ENCODE data around the gene SSB.
"Not testable (repeated sequence)": the region's sequence is repeated elsewhere in the genome, so short reads cannot be mapped to it uniquely, and the experiment has no call there.

SSB gene

DNA sequence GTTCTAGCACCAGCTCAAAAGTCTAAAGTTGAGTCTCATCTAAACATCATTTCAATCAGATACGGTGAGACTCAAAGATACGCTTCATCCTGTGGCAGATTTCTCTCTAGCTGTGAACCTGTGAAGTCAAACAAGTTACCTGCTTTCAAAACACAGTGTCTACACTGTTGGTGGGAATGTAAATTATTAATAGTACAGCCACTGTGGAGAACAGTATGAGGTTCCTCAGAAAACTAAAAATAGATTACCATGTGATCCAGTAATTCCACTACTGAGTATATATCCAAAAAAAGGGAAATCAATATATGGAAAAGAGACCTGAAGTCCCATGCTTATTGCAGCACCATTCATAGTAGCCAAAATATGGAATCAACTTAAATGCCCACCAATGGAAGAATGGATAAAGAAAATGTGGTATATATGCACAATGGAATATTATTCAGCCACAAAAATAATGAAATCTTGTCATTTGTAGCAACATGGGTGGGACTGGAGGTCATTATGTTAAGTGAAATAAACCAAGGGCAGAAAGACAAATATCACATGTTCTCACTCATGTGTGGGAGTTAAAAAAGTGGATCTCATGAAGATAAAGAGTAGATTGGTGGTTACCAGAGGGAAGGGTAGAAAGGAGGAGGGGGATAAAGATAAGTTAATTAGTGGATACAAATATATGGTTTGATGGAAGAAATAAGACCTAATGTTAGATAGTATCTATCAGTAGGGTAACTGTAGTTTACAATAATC is 40.2 kb downstream of the SSB start:
- no peak for DNase-seq

DNA sequence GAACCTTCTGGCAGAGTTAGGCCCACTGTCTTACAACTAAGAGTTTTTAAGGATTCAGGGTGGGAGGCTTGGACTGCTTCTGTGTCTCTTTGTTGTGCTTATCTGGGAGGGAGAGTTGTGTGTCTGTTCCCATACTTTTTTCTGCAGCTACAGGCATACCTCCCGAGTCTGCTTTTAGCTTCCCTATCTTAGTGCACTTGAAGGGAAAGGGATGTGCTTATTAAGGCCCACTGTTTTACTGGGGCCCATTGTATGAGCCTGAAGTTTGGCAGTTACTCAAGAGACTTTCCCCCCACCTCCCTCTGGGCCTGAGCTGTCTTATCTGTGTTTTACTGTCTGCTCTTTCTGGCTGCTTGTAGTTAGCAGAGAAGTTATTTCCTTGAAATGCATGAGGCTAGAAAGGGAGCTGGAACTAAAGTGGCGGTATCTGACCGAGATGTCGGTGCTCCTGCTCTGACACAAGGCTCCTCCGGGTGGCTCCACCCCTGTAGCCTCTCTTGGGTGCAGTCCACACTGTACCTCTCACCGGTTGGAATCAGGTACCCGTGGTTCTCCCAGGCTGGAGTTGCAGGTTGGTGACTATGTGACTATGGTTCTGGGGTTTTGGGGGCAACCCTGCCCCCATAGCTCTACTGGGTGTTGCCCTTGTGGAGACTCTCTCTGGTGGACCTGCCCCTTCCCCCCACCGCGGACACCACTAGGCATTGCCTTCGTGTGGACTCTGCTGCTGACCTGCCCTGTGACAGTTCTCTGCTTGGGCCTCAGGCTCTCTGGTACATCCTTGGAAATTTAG is 41.5 kb downstream of the SSB start:
- DNase-seq: no peak

DNA sequence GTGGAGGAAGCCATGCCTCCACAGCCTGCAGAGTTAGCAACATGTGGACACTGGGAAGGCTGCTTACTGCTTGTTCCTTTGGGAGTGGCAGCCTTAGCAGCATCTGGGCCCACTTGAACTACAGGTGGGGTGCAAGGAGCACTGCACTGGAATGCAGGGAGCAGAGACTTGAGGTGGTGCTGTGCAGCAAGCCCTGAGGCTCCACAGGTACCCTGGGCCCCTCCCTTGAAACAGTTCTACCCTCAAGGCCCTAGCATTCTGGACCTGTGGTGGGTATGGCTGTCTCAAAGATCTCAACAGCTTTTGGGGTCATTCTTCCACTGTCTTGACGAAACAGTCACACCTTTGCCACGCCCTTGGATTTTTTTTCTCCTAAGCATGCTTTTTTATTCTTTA is 42.1 kb downstream of the SSB start:
- no peak for DNase-seq

DNA sequence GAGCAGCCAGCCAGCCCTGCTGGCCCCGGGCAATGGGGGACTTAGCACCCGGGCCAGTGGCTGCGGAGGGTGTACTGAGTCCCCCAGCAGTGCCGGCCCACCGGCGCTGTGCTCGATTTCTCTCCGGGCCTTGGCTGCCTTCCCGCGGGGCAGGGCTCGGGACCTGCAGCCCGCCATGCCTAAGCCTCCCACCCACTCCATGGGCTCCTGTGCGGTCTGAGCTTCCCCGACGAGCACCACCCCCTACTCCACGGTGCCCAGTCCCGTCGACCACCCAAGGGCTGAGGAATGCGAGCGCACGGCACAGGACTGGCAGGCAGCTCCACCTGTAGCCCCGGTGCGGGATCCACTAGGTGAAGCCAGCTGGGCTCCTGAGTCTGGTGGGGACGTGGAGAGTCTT is 43.0 kb downstream of the SSB start:
- not testable (repeated sequence) for DNase-seq

- DNase-seq: no peak
Measured at GRCh38 chr2:169845016-169845415, 46.3 kb downstream of the SSB start.

GRCh38 chr2:169848959-169849693 is 50.5 kb downstream of the SSB start:
- DNase-seq: not testable (repeated sequence)

GRCh38 chr2:169849710-169850109 is 51.0 kb downstream of the SSB start:
- DNase-seq: peak in 1 of 5 experiments; percentile 56

DNA sequence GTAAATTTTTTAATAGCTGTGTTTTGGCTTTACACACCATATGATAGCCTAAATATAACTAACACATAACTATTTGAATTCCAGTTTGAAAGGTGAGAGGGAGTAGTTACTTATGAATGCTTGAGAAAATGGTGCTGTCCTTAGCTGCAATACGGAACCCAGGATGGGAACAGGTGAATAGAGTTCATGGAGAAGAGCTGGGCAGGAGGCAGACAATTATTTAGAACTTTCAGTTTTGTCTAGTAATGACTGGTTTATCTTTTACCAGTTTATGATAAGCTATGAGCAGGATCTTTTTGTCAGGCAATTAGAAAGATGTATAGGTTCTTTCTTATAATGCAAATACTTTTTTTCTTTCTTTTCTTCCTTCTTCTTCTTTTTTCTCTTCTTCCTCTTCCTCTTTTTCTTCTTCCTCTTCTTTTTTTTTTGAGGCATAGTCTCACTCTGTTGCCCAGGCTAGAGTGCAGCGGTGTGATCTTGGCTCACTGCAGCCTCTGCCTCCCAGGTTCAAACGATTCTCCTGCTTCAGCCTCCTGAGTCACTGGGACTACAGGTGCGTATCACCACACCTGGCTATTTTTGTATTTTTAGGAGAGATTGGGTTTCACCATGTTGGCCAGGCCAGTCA is 54.5 kb downstream of the SSB start:
- no peak for DNase-seq

- DNase-seq: not testable (repeated sequence)
Measured at GRCh38 chr2:169855281-169856258, 56.9 kb downstream of the SSB start.

DNA sequence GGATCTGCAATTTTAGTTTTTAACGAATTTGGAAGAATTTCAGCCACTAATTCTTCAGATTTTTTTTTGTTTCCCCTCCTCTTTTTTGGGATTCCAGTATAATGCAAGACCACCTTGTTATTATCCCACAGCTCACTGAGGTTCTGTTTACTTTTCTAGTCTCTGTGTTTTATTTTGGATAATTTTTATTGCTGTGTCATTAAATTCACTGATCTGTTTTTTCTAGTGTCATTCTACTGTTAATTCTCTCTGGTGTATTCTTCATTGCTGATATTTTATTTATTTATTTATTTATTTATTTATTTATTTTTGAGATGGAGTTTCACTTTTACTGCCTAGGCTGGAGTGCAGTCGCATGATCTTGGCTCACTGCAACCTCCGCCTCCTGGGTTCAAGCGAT is 60.8 kb downstream of the SSB start:
- no peak for DNase-seq

DNA sequence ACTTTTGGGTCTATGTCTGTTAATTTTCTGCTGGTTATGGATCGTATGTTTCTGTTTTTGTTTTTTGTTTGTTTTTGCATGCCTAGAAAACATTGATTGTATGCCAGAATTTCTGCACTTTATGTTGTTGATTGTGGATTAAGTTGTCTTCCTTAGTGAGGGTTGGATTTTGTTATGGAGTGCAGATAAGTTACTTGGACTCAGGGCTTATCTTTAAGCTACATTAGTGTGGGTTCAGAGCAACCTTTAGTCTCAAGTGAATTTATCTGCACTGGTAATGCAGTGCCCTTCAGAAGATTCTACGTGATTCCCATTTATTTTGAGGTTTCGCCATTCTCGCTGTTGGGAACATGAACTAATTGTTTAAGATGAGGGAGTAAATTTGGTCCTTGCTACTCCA is 61.5 kb downstream of the SSB start:
- DNase-seq: no peak
